HG03378 (cell line): ENCODE results near the gene NCR2.

Source experiments
- ATAC-seq: cut with Tn5 transposase; IDR thresholded peaks from one replicate; pipeline ENCODE4 v1.9.1; 2021; ENCODE audit warnings: mild to moderate bottlenecking, moderate library complexity; ENCODE audit not compliant: unreplicated experiment

The NCR2 gene

GRCh38 chr6:41392246-41392645 is 56.8 kb downstream of the NCR2 start:
- ATAC-seq = no peak

GRCh38 chr6:41396335-41396734 is 60.9 kb downstream of the NCR2 start:
- no peak for ATAC-seq

DNA sequence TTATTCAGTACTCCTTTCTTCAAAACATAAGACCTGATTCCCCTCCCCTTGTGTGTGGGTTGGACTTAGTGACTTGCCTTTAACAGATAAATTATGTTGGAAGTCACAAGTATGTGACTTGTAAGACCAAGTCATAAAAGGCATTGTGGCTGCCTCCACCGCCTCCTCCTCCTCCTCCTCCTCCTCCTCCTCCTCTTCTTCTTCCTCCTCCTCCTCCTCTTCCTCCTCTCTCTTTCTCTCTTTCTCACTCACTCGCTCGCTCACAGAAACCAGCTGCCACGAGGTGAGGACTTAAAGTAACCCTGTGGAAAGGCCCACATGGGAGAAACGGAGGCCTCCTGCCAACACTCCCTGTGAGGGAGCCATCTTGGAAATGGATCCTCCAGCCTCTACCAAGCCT is 64.0 kb downstream of the NCR2 start:
- no peak for ATAC-seq
